HG03060 (cell line): ENCODE data around the gene ESPNL.

Source experiments
- ATAC-seq: cut with Tn5 transposase; IDR thresholded peaks from one replicate; pipeline ENCODE4 v1.9.1; 2021; ENCODE audit warnings: low read depth, moderate number of reproducible peaks; ENCODE audit not compliant: unreplicated experiment

The ESPNL gene

DNA sequence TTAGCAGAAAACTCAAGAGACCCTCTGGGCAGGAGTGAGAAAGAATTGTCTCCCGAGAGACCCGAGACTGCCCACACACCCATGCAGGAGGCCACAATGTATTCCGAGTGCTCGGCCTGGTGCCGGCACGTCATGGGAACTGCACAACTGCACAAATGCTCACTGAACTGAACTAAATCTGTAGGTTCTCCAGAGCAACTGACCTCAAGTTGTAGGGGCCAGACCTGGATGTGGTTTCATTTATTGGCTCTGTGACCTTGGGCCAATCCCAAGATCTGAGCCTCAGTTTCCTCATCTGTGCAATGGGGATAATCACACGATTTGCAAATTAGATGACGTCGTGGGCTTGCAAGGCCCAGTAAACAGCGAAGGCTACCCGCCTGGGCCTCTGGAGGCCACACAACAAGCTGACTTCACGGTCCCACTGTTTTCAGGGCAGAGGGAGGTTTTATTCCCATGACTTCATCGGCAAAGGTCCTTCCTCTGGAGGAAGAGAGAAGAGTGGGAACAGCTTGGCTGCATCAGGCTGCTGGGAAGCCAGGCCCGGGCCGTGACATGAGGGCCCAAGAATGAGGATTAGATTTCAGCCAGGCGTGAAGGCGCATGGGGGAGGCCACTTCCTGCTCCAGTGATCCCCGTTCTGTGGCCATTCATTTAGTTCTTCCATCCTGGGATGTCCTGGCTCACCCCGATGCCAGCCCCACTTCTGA, 55.1 kb downstream of the ESPNL start:
- ATAC-seq: no peak

DNA sequence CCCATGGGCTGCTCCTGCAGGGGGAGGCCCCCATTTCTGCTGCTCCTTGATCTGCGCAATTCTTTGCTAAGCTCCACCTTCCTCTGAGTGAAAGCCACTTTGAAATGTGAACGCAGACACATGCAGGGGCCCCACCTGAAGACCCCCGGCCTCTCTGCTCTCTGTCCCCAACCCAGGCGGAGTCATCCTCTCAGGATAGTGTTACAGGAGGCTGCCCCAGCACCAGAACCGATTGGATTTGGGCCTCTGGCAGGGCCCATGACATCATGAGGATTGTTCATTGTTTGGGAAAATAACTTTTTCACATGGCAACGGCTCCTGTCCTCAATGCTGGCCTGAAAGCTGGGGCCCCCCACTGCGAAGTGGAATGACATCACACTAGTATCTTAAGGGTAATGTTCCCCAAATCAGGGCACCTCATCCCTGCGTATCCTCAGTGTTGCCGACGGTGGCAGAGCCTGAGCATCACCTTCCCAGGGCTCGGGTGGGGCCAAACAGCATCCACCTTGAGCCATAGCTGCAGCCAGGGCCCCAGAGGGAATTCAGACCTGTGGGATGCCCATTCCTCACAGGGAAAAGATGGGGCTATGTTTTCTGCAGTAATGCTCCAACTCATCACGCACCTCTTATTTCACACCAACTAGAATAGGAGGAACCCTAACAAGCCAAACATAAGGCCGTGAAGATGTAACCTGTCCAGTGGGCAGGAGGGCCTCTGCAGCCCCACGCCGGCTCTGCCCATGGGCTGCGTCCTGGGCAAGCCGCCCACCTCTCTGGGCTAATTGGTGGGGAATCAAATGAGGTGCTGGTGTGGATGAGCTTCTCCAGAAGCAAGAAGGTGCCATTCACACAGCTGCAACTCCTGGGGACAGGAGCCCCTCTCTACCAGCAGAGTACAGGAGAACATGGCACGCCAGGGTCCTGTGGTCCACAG, 55.9 kb downstream of the ESPNL start:
- no peak for ATAC-seq

GRCh38 chr2:238157506-238158017, 57.4 kb downstream of the ESPNL start:
- no peak for ATAC-seq

DNA sequence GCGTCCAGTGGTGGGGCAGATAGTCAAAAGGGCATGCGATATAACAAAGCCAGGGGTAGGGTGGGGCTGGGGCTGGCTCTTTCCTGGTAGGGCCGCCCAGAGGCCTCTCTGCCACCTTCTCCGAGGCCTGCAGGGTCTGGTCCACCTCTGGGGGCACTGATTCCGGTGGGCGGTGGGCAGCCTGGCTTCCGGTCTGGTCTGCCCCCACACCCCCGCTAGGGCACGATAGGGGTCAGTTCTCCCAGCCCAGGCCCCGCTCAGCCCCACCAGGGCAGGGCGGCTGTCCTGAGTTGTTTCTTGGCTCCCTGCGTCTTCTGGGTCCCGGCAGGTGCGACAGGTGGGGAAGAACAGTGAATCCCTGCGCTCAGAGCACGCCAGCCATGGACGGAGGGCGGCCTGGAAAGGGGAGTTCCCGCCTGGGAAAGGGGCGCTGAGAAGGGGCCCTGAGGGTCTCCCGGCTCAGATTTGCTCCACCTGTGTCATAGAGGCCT, 57.9 kb downstream of the ESPNL start:
- no peak for ATAC-seq

DNA sequence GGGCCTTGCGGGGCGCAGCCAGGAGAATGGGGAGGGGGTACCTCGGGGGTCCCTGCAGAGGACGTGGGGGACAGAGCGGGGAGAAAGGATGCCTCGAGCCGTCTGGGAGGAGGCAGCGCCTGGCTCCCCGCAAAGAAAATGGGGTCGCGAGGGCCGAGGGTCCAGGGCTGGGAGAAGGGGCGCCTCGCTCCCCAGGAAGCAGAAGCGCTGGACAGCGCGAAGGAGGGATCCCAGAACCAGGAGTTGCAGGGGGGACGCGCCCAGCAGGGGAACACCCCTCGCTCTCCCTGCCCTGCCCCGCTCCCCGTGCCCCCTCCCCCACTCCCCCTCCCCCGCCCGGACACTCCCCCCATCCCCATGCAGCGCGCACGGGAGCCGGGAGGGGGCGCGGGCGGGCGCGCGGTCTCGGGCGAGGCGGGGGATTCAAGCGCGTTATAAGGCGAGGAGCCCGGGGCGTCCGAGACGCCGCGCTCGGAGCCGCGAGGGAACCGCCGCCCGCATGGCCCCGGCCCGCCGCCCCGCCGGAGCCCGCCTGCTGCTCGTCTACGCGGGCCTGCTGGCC, 58.5 kb downstream of the ESPNL start, which contains the start of gene ERFE:
Gene ERFE (plus strand): TSS at position 462 of the 562 bp plus-strand sequence. CDS start 38 bp downstream, at position 500.
- ATAC-seq: no peak

- no peak for ATAC-seq
Observed at GRCh38 chr2:238159071-238159539, 59.0 kb downstream of the ESPNL start.

DNA sequence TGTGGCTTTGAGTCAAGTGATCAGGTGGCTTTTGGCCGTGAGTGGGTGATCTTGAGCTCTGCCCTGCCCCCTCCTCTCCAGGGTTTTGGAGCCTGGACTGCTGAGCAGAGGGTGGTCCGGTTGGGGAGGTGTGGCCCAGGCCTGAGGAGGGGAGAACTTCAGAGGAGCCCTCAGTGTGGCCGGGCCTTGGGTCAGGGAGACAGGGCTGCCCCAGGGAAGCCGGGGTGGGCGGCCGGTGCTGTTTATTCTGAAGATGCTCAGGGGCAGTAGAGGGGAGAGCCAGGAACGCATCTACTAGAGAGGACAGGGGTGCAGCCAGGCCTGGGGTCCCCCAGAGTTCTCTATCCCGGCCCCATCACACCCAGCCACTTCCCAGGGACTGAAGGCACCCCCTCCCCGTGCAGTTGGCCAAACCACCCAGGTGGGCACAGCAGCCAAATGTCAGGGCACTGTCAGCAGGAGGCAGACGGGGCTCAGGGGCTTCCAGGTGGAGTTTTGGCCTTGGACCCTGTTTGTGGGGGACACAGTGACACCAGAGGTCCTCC, 59.6 kb downstream of the ESPNL start:
- ATAC-seq: no peak

GRCh38 chr2:238160206-238161129, 60.3 kb downstream of the ESPNL start:
- no peak for ATAC-seq

DNA sequence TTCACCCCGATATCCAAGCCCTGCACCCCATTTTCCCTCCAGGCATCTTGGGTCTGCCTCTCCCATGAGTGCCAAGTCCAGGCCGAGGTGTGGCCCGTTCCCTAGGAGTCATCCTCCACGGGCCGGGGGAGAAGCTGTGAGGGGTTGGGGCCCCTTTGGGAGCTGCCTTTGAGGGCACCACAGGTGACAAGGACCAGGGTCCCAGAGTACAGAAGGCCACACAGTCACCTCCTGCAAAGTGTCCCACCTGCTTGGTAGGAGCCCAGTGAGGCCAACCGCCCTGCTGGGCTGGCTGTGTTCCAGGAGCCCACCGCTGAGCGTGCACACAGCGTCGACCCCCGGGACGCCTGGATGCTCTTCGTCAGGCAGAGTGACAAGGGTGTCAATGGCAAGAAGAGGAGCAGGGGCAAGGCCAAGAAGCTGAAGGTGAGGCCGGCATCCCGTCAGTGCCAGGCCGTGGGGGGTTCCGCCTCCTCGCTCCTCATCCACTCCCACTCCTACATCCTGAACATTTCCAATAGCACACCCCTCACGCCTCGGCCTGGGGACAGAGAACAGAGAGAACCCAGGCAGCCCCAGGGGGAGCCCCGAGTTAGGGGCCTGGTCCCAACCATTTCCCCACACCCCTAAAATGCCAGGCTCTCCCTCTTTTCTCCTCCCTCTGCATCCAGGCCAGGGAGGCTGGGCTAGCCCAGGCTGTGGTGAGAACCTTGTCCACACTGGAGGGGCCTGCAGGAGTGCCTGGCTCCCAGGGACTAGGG, 61.3 kb downstream of the ESPNL start:
- no peak for ATAC-seq

DNA sequence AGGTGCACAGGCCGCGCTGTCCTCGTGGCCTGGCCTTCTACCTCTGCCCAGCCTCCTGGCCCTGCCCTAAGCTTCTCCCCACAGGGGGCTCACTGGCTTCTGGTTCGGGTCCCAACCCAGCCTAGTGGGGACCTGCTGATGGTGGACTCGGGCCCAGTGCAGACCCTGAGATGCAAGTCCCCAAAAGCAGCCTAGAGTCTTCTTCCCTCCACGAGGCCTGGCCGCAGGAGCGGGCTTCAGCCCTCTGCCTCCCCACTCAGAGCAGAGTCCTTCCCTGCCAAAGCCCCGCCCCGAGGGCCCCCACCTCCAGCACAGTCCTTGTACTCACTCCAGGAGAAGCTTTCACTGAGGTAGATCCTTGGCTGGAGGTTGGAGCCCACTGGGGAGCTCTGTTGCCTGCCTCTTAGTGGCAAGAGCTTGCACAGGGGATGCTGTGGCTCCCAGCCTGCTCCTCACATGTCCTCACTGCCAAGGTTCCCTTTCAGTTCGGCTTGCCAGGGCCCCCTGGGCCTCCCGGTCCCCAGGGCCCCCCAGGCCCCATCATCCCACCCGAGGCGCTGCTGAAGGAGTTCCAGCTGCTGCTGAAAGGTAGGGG, 62.2 kb downstream of the ESPNL start:
- no peak for ATAC-seq

GRCh38 chr2:238162846-238163441, 62.8 kb downstream of the ESPNL start:
- ATAC-seq: no peak

GRCh38 chr2:238163481-238164198, 63.5 kb downstream of the ESPNL start:
- no peak for ATAC-seq

DNA sequence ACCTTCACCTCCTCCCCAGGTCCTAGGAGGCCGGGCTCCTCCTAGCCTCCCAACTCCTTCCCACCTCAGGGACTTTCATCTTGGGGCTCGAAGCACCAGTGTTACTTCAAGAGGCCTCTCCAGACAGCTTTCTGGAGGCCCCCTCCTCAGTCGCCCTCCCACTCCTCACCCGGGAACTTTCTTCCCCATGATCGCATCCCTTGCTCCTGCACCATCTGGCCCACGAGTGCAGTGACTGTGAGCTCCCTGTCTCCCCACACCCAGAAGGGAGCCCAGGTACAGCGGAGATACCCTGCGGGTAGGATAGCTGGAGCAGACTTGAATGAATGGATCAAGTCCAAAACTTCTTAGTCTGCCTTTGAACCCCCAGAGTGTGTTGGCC, 64.8 kb downstream of the ESPNL start:
- no peak for ATAC-seq

GRCh38 chr2:238165288-238165921, 65.3 kb downstream of the ESPNL start:
- no peak for ATAC-seq

- ATAC-seq: no peak
Observed at GRCh38 chr2:238166391-238167343, 66.5 kb downstream of the ESPNL start.

GRCh38 chr2:238167344-238167715, 67.2 kb downstream of the ESPNL start:
- ATAC-seq: no peak
